Sigmoid colon (tissue), 7 donors: ENCODE data around the gene HIGD1A. TPM values are rescaled to one million over a fixed set of nuclear protein-coding genes. Genes with fewer than 3 reads are reported as not detected.

ENCODE experiments used
- DNase-seq: peaks from one replicate; pipeline ENCODE4 v3.0.0-alpha.2; 2019
- H3K27ac ChIP-seq, 4 donors: fragments of 200-600 bp; sonication (generic); one replicate each; pipeline ENCODE4 v1.5.1; 2016 to 2019; ENCODE audit warnings: mild to moderate bottlenecking in 1 of 4
- H3K27me3 ChIP-seq, 3 donors: fragments of 200-600 bp; sonication (generic); one replicate each; pipeline ENCODE4 v1.5.1; 2019; ENCODE audit warnings: mild to moderate bottlenecking in 1 of 3
- H3K36me3 ChIP-seq, 4 donors: fragments of 200-600 bp; sonication (generic); one replicate each; pipeline ENCODE4 v1.5.1; 2016 to 2019
- H3K4me1 ChIP-seq, 4 donors: fragments of 200-600 bp; sonication (generic); one replicate each; pipeline ENCODE4 v1.5.1; 2017 to 2019
- H3K4me3 ChIP-seq, 4 donors: fragments of 200-600 bp; sonication (generic); one replicate each; pipeline ENCODE4 v1.5.1; 2017 to 2019; ENCODE audit warnings: mild to moderate bottlenecking in 2 of 4, moderate library complexity in 1 of 4
- H3K9me3 ChIP-seq, 4 donors: fragments of 200-600 bp in 3 of 4; sonication (generic) in 3 of 4; one replicate each; pipeline versions ENCODE4 v1.5.1 to v1.6.1; 2013 to 2019
- CTCF ChIP-seq, 4 experiments: fragments of 450-650 bp in 3 of 4; fragments of 200-600 bp in 1 of 4; IDR thresholded peaks; one replicate each; pipeline ENCODE4 v1.5.1; 2016 to 2019; ENCODE audit warnings: antibody characterized with exemption in 4 of 4, mild to moderate bottlenecking in 3 of 4, moderate library complexity in 2 of 4
- EP300 ChIP-seq, 4 donors: sonication (generic); formaldehyde crosslinking; IDR thresholded peaks; one replicate each; pipeline ENCODE4 v1.6.1; 2017; ENCODE audit warnings: antibody characterized with exemption in 4 of 4
- POLR2A ChIP-seq, 2 donors: fragments of 450-650 bp; IDR thresholded peaks; one replicate each; pipeline ENCODE4 v1.6.1; 2016; ENCODE audit warnings: antibody characterized with exemption in 2 of 2, mild to moderate bottlenecking in 2 of 2, moderate library complexity in 2 of 2
- POLR2AphosphoS5 ChIP-seq, 4 donors: sonication (generic); formaldehyde crosslinking; IDR thresholded peaks; one replicate each; pipeline ENCODE4 v1.6.1; 2017; ENCODE audit warnings: antibody characterized with exemption in 4 of 4
- WGBS, 2 donors: extraction: QIAGEN DNeasy Blood & Tissue Kit; methylation state at CpG; one replicate each; pipeline ENCODE4 v1.1.7; 2013; 5-methylcytosine and 5-hydroxymethylcytosine counted together
- intact Hi-C: fragments of 100-400 bp; cut with DNase I; formaldehyde crosslinking; loops from one replicate; pipeline ENCODE4 v1.15.1; 2023
- polyA plus RNA-seq, 3 donors: library from polyadenylated mRNA; stranded (reverse); fragments of 200-250 nt; gene quantifications; one replicate each; pipeline ENCODE4 v1.2.3, GENCODE V29; 2013
- total RNA-seq, 4 donors: library from RNA; depleted of rRNA; stranded (reverse); fragments of >200 nt; gene quantifications; one replicate each; pipeline ENCODE4 v1.1.0, GENCODE V29; 2016
- donor health status: healthy with polysubstance abuse.
- donor health status: Bipolar disorder and iron deficiency.
- donor health status: healthy.

Gene HIGD1A
- total and polyA plus RNA-seq, 7 donors: 127 to 1,597 (median 272) TPM

GRCh38 chr3:42746455-42747450 lies 57.5 kb downstream of the HIGD1A start:
- intact Hi-C loops: loop anchor here (5.0 kb wide), 1 partner anchor 164 kb away; the partner anchor contains the start of gene SEC22C
- TF ChIP-seq POLR2AphosphoS5 (IDR thresholded peaks at IDR 0.05) (peak; percentile 65 to 88 (median 81)), EP300 (IDR thresholded peaks at IDR 0.05) (peak in 3 of 4 donors; percentile 25 to 89 (median 68)), CTCF (IDR thresholded peaks at IDR 0.05) (no peak)
- no peak overlapping the region for H3K4me3 ChIP-seq
- no peaks in the 10 kb centered on the region for H3K36me3 ChIP-seq
- DNase-seq: peak; percentile 84
- peak overlapping the region; percentile 80 to 90 (median 84) for H3K27ac ChIP-seq
- 79 to 86% methylated on average over 11 of the region's 11 CpGs for WGBS, 2 donors
- peaks cover 0 to 71% (median 66%) of the 10 kb centered on the region in 4 donors for H3K4me1 ChIP-seq
- no peaks in the 10 kb centered on the region for H3K27me3 ChIP-seq
- no peaks in the 10 kb centered on the region for H3K9me3 ChIP-seq

- no peaks in the 10 kb centered on the region for H3K27me3 ChIP-seq
- peaks cover 0 to 65% (median 60%) of the 10 kb centered on the region in 4 donors for H3K4me1 ChIP-seq
- H3K36me3 ChIP-seq: no peaks in the 10 kb centered on the region
- no peaks in the 10 kb centered on the region for H3K9me3 ChIP-seq
- intact Hi-C loops: loop anchor here (1.0 to 5.0 kb wide), 3 partner anchors 90 to 164 kb away; partner anchors contain the start of genes NKTR and SEC22C
- TF ChIP-seq POLR2A (IDR thresholded peaks at IDR 0.05) (no peak), CTCF (IDR thresholded peaks at IDR 0.05) (no peak), POLR2AphosphoS5 (IDR thresholded peaks at IDR 0.05) (peak in 2 of 4 donors; percentile 4 to 35), EP300 (IDR thresholded peaks at IDR 0.05) (peak in 2 of 4 donors; percentile 33 to 37)
- DNase-seq: no peak
- peak overlapping the region; percentile 80 to 90 (median 84) for H3K27ac ChIP-seq
- WGBS, 2 donors: 80 to 89% methylated on average over 8 of the region's 8 CpGs
- no peak overlapping the region for H3K4me3 ChIP-seq
Measured at GRCh38 chr3:42745776-42746454, 58.4 kb downstream of the HIGD1A start.

GRCh38 chr3:42745291-42745745 lies 59.0 kb downstream of the HIGD1A start:
- no peak for TF ChIP-seq CTCF (IDR thresholded peaks at IDR 0.05)
- TF ChIP-seq EP300 (IDR thresholded peaks at IDR 0.05): peak in 3 of 4 donors; percentile 10 to 66 (median 41)
- peak in 3 of 4 donors; percentile 30 to 70 (median 62) for TF ChIP-seq POLR2AphosphoS5 (IDR thresholded peaks at IDR 0.05)
- TF ChIP-seq POLR2A (IDR thresholded peaks at IDR 0.05): no peak
- no peaks in the 10 kb centered on the region for H3K27me3 ChIP-seq
- DNase-seq: peak; percentile 62
- intact Hi-C loops: loop anchor here (1.0 to 5.0 kb wide), 3 partner anchors 89 to 163 kb away; partner anchors contain the start of genes NKTR and SEC22C
- no peaks in the 10 kb centered on the region for H3K36me3 ChIP-seq
- no peak overlapping the region for H3K4me3 ChIP-seq
- no peaks in the 10 kb centered on the region for H3K9me3 ChIP-seq
- H3K4me1 ChIP-seq: peaks cover 0 to 64% (median 59%) of the 10 kb centered on the region in 4 donors
- H3K27ac ChIP-seq: peak overlapping the region; percentile 80 to 90 (median 84)
- 37 to 71% methylated on average over 3 of the region's 3 CpGs for WGBS, 2 donors

GRCh38 chr3:42743204-42743995 lies 60.9 kb downstream of the HIGD1A start:
- Histone ChIP-seq H3K27ac (peak overlapping the region; percentile 80 to 90 (median 84)), H3K9me3 (no peaks in the 10 kb centered on the region), H3K36me3 (no peaks in the 10 kb centered on the region), H3K27me3 (no peaks in the 10 kb centered on the region), H3K4me3 (no peak overlapping the region), H3K4me1 (peaks cover 0 to 45% (median 40%) of the 10 kb centered on the region in 4 donors)
- TF ChIP-seq POLR2A (IDR thresholded peaks at IDR 0.05): no peak
- TF ChIP-seq CTCF (IDR thresholded peaks at IDR 0.05): no peak
- no peak for TF ChIP-seq EP300 (IDR thresholded peaks at IDR 0.05)
- peak; percentile 25 for DNase-seq
- intact Hi-C loops: no loop called here
- WGBS, 2 donors: 93% methylated on average over 7 of the region's 7 CpGs
